ELF-1 (cell line): Measurements from ENCODE around the gene CBX3.
"Not testable (repeated sequence)": the region's sequence is repeated elsewhere in the genome, so short reads cannot be mapped to it uniquely, and the experiment has no call there.

Source experiments
- DNase-seq: peaks from one replicate; pipeline ENCODE4 v3.0.0-alpha.2; 2016; ENCODE audit warnings: low read depth, low spot score

The CBX3 gene

DNA sequence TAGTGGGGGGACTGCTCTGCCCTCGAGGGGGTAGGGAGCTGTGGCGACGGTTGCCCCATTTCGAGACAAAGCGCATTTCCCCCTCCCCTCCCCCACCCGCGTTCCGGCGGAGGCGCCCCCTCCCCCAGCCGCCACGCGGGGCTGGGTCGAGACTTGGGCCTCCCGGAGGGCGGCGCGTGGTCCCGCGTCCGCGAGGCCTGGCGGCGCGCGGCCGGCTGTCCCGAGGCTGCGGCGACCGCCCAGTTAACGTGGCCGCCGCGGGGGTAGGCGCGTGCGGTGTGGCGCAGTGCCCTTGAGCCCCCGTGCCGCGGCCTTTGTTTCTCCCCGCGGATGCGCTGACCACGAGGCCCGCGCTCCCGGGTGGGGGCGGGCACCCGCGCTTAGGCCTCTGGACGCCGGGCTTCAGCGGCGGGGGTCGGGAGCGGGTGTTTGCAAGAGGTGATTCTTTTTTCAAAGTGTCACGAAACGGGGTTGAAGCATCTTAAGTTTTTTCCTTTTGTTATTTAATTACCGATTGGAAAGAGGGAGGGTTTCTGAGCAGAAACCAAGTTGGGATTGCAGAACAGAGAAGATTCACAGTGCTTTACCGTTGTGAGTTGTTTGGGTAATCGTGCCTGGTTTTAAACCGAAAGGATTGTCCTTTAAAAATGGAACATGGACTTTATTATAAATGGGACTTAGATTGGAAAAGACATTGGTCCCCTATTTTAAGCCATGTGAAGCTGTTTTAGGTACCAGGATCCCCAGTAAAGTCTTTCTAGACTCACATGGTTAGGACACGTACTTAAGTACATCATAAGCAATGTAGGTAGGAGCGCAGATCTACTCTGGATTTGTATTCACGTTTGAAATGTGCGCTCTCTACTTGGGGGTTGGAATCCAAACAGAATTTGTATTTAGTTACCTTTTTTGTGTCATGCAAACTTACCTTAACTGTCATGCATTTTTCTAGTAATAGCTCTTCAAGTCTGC is 760 bp downstream of the CBX3 start:
- DNase-seq: no peak

DNA sequence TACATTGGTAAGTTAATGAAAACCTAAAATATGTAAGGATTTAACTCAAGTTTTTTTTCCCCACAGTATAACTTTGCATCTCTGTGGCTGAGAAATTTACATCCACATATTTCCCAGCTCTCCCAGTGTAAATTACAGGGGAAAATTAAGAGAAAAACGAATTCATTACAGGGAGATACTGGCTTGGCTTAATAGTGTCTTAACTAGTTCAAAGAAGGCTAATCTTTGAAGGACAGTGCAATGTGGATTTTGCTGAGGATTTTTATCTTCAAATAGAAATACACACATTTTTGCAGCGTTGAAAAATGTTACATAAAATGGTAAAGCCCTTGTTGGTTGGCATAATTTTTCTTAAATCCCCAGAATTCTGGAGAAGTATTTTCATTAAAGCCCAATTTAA is 1.5 kb downstream of the CBX3 start:
- no peak for DNase-seq

DNA sequence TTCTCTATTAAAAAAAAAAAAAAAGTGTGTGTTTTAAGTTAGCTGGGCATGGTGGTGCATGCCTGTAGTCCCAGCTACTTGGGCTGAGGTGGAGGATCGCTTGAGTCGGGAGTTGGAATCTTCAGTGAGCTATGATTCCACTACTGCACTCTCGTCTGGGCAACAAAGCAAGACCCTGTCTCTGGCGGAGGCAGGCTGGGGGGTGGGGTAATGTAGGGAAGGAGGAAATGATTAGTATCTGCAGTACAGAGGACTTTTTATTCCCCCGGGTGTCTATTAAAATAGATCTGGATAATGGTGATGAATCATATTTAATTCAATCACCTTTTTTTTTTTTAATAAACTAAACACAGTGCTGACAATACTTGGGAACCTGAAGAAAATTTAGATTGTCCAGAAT is 6.5 kb downstream of the CBX3 start:
- DNase-seq: no peak

DNA sequence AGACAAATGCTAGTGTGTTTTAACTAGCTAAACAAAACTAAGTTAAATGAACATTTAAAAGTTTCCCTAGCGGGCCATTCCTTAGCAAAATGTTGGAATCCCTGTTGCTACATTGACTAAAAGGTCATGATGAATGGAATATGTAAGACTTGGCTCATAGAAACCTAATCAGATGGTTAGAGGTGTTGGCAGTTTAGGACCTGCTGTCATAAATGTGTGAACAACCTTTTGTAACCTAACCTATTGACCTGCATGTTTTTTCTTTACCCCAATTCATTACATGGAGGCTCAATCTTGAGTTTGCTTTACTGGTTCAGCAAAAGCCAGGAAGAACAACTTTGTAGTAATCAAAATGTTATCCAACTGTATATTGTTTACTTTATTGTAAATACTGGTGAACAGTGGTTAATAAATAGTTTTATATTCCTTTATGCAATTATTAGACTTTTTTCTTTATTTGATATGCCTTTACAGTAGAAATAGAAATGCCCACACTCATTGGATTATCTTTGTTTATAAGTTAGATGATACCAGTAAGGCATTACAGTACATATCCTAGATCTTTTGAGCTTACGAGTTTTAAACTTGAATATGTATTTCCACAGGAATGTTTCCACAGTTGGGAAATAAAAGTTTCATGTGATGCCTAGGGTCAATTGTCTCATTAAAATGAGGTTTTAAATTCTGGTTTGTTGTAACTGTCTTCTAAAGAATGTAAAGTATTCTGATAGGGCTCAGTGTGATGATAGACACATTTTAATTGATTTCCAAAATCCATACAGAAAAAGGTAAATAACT is 11.6 kb downstream of the CBX3 start:
- no peak for DNase-seq

DNA sequence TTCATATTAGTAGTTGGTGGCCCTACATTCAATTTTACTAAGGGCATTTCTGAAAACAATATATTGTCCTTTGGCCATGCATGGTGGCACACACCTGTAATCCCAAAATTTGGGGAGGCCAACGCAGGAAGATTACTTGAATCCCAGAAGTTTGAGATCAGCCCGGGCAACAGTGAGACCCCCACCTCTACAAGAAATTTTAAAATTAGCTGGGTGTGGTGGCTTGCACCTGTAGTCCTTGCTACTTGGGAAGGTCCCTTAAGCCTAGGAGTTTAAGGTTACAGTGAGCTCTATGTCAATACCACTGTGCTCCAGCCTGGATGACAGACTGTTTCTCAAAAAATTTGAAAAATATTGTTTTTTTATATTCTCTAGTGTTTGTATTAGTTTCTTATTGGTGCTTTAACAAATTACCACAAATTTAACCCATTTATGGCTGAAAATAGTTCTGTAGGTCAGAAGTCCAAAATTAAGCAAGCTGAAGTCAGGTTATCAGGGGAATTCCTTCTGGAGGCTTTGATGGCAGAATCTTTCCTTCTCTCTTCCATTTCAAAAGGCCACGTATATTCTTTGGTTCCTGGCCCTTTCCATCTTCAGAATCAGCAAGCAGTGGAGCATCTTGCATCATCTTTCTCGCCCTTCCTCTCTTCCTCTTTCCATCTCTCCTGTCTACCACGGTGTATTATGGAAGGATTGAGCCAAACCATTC is 12.4 kb downstream of the CBX3 start:
- no peak for DNase-seq

DNA sequence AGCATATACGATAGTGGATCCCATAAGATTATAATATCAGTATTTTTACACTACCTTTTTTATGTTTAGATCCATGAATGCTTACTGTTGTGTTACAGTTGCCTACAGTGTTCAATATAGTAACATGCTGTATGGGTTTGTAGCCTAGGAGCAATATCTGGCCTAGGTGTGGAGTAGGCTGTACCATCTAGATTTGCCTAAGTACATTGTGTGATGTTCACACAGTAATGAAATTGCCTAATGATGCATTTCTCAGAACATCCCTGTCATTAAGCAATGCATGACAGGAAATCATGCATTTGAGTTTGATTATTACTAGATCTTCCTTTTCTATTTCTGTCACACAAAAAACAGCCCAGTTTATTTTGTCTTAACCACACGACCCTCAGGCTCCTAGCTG is 14.5 kb downstream of the CBX3 start:
- DNase-seq: no peak

DNA sequence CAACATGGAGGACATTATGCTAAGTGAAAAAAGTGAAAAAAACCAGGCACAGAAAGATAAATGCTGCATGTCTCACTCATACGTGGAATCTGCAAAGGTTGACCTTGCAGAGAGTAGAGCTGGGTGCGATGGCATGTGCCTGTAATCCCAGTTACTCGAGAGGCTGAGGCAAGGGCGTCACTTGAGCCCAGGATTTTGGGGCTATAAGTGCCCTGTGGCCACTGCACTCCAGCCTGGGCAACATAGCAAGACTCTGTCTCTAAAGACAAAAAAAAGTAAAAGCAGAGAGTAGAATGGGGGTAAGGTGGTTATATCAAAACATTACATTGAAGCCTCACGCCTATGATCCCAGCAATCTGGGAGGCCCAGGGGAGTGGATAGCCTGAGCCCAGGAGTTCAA is 22.8 kb downstream of the CBX3 start:
- no peak for DNase-seq

DNA sequence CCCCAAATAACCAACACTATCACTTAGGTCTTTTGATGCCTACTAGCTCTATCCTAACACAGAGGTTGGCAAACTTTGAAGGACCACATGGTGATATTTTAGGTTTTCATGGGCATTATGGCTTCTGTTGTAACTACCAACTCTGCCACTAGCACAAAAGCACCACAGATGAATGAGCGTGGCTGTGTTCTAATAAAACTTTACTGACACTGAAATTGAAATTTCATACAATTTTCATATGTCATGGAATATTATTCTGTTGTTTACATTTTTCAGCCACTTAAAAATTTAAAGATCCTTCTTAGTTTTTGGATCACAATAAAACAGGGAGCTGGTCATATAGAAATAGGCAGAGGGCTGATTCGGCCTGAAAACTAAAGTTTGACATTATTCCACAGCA is 26.4 kb downstream of the CBX3 start:
- DNase-seq: no peak

DNA sequence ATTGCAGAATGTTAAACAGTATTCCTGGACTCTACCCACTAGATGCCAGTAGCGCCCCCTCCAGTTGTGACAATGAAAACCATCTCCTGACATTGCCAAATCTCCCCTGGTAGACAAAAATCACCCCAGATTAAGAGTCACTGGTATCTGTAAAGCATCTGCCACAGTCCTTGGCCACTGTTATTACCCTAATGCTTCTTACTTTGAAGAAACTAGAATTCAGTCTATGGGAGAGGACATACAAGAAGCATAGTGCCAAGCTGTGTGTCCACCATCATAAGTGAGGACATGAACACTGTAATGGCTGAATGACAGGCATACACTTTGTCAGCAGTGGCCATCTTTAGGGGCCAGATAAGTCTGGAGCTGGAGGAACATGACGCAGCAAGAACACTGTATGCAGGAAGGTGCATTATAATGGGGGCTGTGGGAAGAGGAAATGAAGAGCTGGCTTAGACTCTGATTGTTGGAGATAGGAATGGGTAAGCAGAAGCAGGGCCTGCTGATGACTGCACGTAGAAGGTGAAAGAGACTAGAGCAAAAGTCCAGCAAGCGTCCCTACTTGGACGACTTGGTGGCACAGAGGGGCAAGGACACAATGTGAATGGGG is 32.5 kb downstream of the CBX3 start:
- DNase-seq: no peak

DNA sequence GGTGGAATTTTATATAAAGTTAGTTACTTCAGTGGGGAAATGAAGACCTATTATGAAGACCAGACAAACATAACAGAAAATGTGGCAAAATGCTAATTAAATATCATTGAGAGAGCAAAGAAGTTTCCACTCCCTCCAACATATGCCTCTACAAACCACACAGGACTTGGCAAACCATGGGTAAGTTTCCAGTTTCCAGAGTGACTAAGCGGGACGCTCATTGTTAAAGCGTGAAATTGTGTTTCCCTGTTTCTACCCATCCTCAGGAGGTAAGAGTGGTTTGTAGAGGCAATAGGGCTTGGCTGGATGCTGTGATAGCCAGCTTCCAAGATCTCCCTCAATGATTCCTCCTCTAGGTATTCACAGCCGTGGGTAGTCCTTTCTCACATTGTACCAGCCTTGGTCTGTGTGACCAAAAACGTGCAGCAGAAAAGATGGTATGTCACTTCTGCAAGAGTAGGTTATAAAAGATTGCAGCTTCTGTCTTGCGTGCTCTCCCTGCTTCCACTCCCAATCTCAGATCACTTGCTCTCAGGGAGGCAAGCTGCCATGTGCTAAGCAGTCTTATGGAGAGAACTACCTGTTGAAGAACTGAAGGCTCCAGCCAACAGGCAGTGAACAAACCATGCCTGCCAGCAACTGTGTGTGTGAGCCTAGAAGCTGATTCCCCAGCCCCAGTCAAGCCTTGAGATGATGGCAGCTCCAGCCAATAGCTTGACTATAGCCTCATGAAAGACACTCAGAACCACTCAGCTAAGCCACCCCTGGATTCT is 35.7 kb downstream of the CBX3 start:
- no peak for DNase-seq

DNA sequence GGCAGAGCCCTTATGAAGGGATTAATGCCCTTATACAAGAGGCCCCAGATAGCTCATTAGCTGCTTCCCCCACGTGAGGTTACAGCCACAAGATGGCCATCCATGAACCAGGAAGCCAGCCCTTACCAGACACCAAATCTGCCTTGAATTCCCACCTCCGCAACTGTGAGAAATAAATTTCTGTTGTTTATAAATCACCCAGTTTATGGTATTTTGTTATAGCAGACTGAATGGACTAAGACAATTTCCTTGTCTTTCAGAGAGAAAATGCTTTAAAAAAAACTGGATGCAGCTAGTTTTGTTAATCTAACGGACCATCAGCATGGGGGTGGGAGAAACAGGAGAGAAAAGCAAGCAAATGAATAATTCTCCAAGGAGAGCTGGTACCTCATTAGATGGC is 36.5 kb downstream of the CBX3 start:
- no peak for DNase-seq

DNA sequence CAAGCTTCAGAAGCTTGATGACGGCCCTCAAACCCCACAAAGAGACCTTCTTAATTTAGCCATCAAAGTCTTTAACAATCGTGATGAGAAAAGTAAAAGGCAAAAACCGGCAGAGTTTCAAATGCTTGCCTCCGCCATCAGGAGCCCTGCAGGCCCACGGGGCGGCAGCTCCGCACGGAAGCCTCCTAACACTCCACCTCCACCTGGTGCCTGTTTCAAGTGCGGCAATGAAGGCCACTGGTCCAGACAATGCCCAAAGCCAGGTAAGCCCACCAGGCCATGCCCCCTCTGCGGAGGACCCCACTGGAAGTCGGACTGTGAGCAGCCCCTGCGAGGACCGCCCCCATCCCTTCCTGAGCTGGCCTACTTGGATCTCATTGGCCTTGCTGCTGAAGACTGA is 43.6 kb downstream of the CBX3 start:
- no peak for DNase-seq

DNA sequence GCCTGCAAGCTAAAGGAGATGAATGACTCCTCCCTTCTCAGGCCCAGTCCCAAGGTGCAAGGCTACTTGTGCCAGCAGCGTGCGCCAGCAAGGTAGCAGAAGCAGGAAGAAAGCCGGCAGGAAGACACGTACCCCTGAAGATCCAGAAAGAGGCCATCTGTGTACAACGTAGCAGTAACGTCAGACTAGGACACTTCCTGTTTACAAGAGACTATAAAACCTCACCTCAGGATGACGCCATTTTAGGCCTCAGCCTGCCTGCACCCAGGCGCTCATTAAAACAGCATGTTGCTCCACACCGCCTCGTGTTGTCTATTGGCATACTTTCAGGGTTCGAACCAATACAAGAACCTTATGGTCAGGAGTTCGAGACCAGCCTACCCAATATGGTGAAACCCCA is 48.7 kb downstream of the CBX3 start:
- DNase-seq: no peak

DNA sequence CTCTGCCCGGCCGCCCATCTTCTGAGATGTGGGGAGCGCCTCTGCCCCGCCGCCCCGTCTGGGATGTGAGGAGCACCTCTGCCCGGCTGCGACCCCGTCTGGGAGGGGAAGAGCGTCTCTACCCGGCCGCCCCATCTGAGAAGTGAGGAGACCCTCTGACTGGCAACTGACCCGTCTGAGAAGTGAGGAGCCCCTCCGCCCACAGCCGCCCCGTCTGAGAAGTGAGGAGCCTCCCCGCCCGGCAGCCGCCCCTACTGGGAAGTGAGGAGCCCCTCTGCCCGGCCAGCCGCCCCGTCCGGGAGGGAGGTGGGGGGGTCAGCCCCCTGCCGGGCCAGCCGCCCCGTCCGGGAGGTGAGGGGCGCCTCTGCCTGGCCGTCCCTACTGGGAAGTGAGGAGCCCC is 60.3 kb downstream of the CBX3 start:
- not testable (repeated sequence) for DNase-seq
